Lung (tissue), 12 donors: ENCODE data around the gene EMX1. TPM values are rescaled to one million over a fixed set of nuclear protein-coding genes. Genes with fewer than 3 reads are reported as not detected.

Experiments used
- ATAC-seq: fragments of 200-7000 bp; cut with Tn5 transposase; one replicate; pipeline ENCODE4 v1.9.1; 2020; ENCODE audit warnings: moderate number of reproducible peaks; ENCODE audit not compliant: insufficient read depth, low FRiP score
- DNase-seq, 3 donors: peaks; one replicate each; pipeline ENCODE4 v3.0.0-alpha.2; 2013 to 2017
- H3K27ac ChIP-seq, 2 donors: one replicate each; pipeline ENCODE4 v1.5.1; 2013; ENCODE audit warnings: mild to moderate bottlenecking in 2 of 2, moderate library complexity in 2 of 2, control low read depth in 1 of 2, inconsistent platforms in 1 of 2, low read depth in 1 of 2, low read length in 1 of 2
- H3K27me3 ChIP-seq, 3 donors: one replicate each; pipeline ENCODE4 v1.5.1; 2013; ENCODE audit warnings: low read length in 2 of 3; ENCODE audit not compliant: control insufficient read depth in 3 of 3, insufficient read depth in 3 of 3
- H3K36me3 ChIP-seq, 4 donors: one replicate each; pipeline ENCODE4 v1.5.1; 2013; ENCODE audit warnings: low read length in 4 of 4, mild to moderate bottlenecking in 1 of 4, moderate library complexity in 1 of 4; ENCODE audit not compliant: control insufficient read depth in 4 of 4, insufficient read depth in 4 of 4
- H3K4me1 ChIP-seq, 5 donors: one replicate each; pipeline ENCODE4 v1.5.1; 2013; ENCODE audit warnings: low read length in 5 of 5, mild to moderate bottlenecking in 2 of 5, moderate library complexity in 1 of 5; ENCODE audit not compliant: control insufficient read depth in 5 of 5, insufficient read depth in 5 of 5
- H3K4me3 ChIP-seq: one replicate; pipeline ENCODE4 v1.5.1; 2013; ENCODE audit warnings: mild to moderate bottlenecking, control low read depth, moderate library complexity
- H3K9ac ChIP-seq, 2 donors: one replicate each; pipeline ENCODE4 v1.5.1; 2013; ENCODE audit warnings: low read length in 2 of 2, control low read depth in 1 of 2; ENCODE audit not compliant: insufficient read depth in 1 of 2
- H3K9me3 ChIP-seq, 4 donors: one replicate each; pipeline ENCODE4 v1.5.1; 2013; ENCODE audit warnings: low read length in 3 of 4, mild to moderate bottlenecking in 1 of 4, moderate library complexity in 1 of 4; ENCODE audit not compliant: control insufficient read depth in 4 of 4, insufficient read depth in 3 of 4
- CTCF ChIP-seq: IDR thresholded peaks from 2 replicates; pipeline ENCODE4 v1.5.1; 2012; ENCODE audit warnings: mild to moderate bottlenecking; ENCODE audit errors: control extremely low read depth, extremely low read depth
- WGBS, 2 donors: extraction: QIAGEN DNeasy Blood & Tissue Kit; methylation state at CpG; one replicate each; pipeline ENCODE4 v1.1.7; 2013; 5-methylcytosine and 5-hydroxymethylcytosine counted together
- polyA plus RNA-seq, 2 donors: library from polyadenylated mRNA; stranded (reverse); fragments of 200-250 nt; gene quantifications; one replicate each; pipeline ENCODE4 v1.2.1, GENCODE V29; 2013
- total RNA-seq, 2 donors: library from RNA; depleted of rRNA in 1 of 2; stranded (reverse); fragments of >200 nt in 1 of 2; gene quantifications; one replicate each; pipeline ENCODE4 v1.2.1, GENCODE V29; 2014 to 2021
- donor health status: control.
- donor health status: control.
- donor health status: Bipolar disorder and iron deficiency.
- donor health status: healthy.
- donor health status: DM: yes; HTN: yes; CAD: no.

Gene EMX1
- total and polyA plus RNA-seq, 4 donors, result 0.02 to 0.12 TPM; not detected in 2

- H3K36me3 ChIP-seq, result no peaks in the 10 kb centered on the region
- no peak overlapping the region for H3K9ac ChIP-seq
- H3K4me1 ChIP-seq, result peaks cover 0 to 9% (median 5%) of the 10 kb centered on the region in 5 donors
- DNase-seq, result peak; percentile 69 to 80 (median 71)
- H3K27me3 ChIP-seq, result no peaks in the 10 kb centered on the region
- no peak for ATAC-seq
- H3K4me3 ChIP-seq, result no peak overlapping the region
- H3K9me3 ChIP-seq, result no peaks in the 10 kb centered on the region
- 5 to 9% methylated on average over 4 of the region's 4 CpGs for WGBS, 2 donors
- H3K27ac ChIP-seq, result no peak overlapping the region
- no peak for TF ChIP-seq CTCF
Observed at GRCh38 chr2:72883356-72883962, 33.9 kb upstream of the EMX1 start.

GRCh38 chr2:72886505-72887031 lies 30.8 kb upstream of the EMX1 start:
- H3K4me1 ChIP-seq, result peaks cover 0 to 9% (median 5%) of the 10 kb centered on the region in 5 donors
- H3K27ac ChIP-seq, result peak overlapping the region in 1 of 2 donors; percentile 86
- H3K4me3 ChIP-seq, result peak overlapping the region; percentile 59
- no peak for ATAC-seq
- H3K9me3 ChIP-seq, result no peaks in the 10 kb centered on the region
- no peaks in the 10 kb centered on the region for H3K27me3 ChIP-seq
- WGBS, 2 donors, result 43 to 54% methylated on average over 7 of the region's 7 CpGs
- TF ChIP-seq CTCF, result no peak
- DNase-seq, result peak in 1 of 3 donors; percentile 19
- H3K9ac ChIP-seq, result no peak overlapping the region
- H3K36me3 ChIP-seq, result peaks cover 0 to 8% (median 0%) of the 10 kb centered on the region in 4 donors

- 1 to 2% methylated on average over 61 to 76 of the region's 76 CpGs for whole genome bisulfite sequencing, 2 donors
Observed at GRCh38 chr2:72887032-72887739, 30.1 kb upstream of the EMX1 start, which contains the start of gene SPR. Gene SPR, plus strand, starts transcription at chr2:72887408. Its CDS starts 25 bp downstream, at chr2:72887433.

More at GRCh38 chr2:72887032-72887739, 30.1 kb upstream of the EMX1 start, which contains the start of gene SPR:
- Histone ChIP-seq H3K36me3 (peaks cover 0 to 14% (median 0%) of the 10 kb centered on the region in 4 donors), H3K9ac (no peak within 1 kb of the TSS), H3K4me3 (peak within 1 kb of the TSS; percentile 59), H3K27ac (peak within 1 kb of the TSS; percentile 74 to 86), H3K27me3 (no peaks in the 10 kb centered on the region), H3K4me1 (peaks cover 0 to 9% (median 5%) of the 10 kb centered on the region in 5 donors), H3K9me3 (no peaks in the 10 kb centered on the region)
- peak; percentile 62 to 64 (median 64) for DNase-seq
- TF ChIP-seq CTCF, result no peak
- peak; percentile 91 for ATAC-seq
